Central memory CD4-positive, alpha-beta T cell (primary cell): ENCODE data around the gene PELI3.

Experiments
- DNase-seq: peaks from one replicate; pipeline ENCODE4 v3.0.0; 2022

PELI3 gene

GRCh38 chr11:66509131-66509561 lies 42.4 kb downstream of the PELI3 start:
- no peak for DNase-seq

DNA sequence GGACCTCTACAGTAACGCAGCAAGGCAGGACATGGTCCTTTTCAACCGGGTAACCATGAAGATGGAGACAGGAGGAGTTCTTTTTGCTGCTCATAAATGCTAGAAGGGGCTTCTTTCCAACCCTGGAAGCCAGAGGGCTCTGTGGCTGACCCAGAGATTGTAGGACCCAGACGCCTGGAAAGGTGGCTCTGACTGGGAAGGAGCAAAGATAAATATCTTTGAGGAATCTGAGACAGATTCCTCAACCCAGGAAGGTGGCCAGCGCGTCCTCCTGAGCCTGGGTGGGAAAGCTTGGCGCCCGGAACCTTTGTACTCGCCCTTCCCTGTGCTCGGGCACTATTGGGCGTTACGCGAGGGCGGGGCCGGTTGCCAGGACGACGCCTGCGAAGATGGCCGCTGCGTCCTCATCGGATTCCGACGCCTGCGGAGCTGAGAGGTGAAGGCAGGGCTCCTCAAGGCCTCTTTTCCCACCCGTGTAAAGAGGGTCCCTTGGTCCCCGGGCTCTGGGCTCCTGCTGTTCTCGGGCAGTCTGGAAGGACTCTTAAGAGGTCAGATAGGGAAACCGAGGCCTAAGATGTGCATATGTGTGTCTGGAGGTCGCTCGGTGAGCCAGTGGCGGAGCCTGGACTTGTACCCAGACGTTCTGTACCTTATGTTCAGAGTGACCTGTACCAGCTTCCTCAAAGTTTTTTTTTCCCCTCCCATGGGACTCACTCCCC lies 43.7 kb downstream of the PELI3 start, which contains the start of gene BBS1:
TSS of gene BBS1 (plus strand) at position 365 of the 719 bp plus-strand sequence. CDS start at position 390, 25 bp downstream.
- DNase-seq = peak; percentile 72

- no peak for DNase-seq
Measured at GRCh38 chr11:66510990-66511339, 44.3 kb downstream of the PELI3 start.

DNA sequence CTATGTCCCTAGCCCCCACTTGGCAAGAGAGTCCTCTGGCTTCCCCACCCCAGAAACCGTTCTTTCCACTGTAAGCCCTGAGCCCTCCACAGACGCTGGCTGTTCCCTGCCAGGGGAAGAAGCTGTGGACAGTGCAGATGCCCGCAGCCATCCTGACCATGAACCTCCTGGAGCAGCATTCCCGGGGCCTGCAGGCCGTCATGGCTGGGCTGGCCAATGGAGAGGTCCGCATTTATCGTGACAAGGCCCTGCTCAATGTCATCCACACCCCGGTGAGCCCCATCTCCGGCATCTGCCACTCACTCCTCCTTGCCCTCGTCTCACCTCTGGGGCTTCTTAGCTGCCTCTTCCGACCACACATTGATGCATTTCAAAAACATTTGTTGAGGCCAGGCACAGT lies 56.9 kb downstream of the PELI3 start:
- no peak for DNase-seq

DNA sequence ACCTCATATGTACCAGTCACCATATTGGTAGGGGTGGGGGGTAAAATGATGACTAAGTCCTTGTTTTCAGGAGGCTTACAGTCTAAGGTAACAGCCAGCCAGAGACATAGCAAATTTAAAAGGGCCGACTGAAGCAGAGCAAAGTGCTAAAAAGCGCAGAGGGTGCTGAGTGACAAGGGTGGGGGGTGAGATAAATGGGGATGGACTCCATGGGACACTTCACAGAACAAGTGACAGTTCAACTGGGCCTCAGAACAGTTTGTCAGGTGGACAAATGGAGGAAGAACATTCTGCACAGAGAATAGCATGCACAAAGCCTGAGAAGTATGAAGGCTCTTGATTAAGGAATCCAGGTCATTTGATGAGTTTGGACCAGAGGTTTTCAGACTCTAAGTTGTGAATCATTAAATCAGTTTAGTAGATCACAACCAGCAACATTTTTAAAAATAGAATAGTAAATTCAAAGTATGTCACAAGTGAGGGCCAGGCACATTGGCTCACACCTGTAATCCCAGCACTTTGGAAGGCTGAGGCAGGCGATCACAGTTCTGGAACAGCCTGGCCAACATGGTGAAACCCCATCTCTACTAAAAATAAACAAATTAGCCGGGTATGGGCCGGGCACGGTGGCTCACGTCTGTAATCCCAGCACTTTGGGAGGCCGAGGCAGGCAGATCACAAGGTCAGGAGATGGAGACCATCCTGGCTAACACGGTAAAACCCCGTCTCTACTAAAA lies 57.8 kb downstream of the PELI3 start:
- no peak for DNase-seq
